GM18511 (cell line): ENCODE results near the gene HMCN2.
"Not testable (repeated sequence)": the region's sequence is repeated elsewhere in the genome, so short reads cannot be mapped to it uniquely, and the experiment has no call there.

Source experiments
- ATAC-seq: cut with Tn5 transposase; IDR thresholded peaks from one replicate; pipeline ENCODE4 v1.9.1; 2021; ENCODE audit warnings: mild to moderate bottlenecking, moderate library complexity; ENCODE audit not compliant: unreplicated experiment

The HMCN2 gene

DNA sequence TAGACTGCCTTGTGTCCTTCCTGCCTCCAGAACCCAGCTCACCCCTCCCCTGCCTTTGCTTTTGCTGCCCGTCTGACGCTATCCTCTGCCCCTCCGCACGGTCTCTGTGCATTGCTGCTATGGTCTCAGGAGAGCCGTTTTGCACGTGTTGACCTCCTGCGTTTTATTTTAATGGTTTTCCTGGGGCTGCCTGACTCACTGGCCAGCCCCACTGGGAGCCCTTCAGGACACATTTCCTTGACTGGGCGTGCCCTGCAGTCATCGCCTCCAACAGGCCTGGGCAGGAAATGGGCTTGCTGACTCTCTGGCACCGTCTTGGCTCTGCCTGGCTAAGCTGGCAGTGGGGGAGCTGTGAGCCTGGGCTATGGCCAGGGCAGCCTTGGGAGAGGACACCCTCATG is 161.3 kb downstream of the HMCN2 start:
- no peak for ATAC-seq

DNA sequence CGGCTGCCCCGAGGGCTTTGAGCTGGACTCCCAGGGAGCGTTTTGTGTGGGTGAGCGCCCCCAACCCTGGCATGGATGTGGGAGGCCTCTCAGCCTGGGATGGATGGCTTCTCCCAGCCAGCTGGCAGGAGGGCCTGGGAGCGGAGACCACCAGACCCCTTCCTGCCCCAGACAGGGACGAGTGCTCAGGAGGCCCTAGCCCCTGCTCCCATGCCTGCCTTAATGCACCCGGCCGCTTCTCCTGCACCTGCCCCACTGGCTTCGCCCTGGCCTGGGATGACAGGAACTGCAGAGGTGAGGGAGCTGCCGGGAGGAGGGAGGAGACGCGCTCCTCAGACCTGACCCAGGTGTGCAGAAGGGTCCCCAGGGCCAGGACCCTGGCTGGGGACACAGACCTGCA is 161.8 kb downstream of the HMCN2 start:
- ATAC-seq, result no peak

DNA sequence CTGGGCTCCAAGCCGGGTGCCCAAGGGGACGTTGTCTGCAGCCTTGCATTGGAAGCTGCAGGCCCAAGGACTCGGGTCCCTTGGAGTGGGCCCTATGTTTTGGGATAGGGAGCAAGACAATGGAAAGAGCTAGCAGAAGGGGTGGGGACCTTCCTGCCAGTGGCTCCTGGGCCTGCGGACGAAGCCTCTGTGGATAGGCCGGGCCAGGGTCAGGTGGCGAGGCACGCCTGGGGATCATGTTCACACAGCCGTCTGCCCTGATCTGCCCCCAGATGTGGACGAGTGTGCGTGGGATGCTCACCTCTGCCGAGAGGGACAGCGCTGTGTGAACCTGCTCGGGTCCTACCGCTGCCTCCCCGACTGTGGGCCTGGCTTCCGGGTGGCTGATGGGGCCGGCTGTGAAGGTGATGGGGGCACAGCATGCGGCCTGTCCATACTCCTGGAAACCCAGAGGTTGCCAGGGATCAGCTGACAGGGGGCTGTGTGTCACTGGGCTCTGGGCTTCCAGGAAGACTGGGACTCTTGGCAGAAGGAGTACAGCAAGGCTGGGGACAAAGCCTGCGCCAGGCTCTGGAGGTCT is 162.6 kb downstream of the HMCN2 start:
- ATAC-seq, result no peak

DNA sequence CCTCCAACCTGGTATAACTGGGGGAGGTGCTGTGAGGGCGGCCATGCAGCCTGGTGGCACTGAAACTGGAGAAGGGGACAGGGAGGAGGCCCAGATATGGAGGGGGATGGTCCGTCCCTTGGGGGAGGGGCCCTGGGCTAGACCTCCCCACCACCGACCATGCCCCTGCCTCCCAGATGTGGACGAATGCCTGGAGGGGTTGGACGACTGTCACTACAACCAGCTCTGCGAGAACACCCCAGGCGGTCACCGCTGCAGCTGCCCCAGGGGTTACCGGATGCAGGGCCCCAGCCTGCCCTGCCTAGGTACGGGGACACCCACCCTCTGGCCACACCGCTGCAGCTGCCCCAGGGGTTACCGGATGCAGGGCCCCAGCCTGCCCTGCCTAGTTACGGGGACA is 163.8 kb downstream of the HMCN2 start:
- no peak for ATAC-seq

DNA sequence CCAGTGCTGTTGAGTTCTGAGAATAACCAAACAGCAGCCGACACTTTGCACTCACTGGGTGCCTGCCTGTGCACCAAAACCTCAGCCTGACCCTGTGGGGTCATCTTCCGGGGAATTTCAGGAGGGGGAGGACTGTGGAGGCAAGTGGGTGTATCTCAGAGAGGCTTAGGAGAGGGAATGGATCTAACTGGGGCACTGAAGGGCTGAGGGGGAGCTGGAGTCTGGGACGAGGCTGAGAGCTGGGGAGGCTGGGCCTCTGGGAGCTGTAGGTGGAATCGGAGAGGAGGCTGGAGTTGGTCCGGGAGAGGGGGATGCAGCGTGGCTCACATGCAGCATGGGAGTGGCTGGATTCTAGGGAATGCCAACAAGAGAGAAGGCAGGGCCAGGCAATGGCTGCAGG is 164.3 kb downstream of the HMCN2 start:
- no peak for ATAC-seq

DNA sequence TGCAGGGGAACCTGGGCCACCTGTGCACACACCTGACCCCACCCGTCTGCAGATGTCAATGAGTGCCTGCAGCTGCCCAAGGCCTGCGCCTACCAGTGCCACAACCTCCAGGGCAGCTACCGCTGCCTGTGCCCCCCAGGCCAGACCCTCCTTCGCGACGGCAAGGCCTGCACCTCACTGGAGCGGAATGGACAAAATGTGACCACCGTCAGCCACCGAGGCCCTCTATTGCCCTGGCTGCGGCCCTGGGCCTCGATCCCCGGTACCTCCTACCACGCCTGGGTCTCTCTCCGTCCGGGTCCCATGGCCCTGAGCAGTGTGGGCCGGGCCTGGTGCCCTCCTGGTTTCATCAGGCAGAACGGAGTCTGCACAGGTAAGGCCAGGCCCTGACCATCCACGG is 164.7 kb downstream of the HMCN2 start:
- ATAC-seq, result no peak

DNA sequence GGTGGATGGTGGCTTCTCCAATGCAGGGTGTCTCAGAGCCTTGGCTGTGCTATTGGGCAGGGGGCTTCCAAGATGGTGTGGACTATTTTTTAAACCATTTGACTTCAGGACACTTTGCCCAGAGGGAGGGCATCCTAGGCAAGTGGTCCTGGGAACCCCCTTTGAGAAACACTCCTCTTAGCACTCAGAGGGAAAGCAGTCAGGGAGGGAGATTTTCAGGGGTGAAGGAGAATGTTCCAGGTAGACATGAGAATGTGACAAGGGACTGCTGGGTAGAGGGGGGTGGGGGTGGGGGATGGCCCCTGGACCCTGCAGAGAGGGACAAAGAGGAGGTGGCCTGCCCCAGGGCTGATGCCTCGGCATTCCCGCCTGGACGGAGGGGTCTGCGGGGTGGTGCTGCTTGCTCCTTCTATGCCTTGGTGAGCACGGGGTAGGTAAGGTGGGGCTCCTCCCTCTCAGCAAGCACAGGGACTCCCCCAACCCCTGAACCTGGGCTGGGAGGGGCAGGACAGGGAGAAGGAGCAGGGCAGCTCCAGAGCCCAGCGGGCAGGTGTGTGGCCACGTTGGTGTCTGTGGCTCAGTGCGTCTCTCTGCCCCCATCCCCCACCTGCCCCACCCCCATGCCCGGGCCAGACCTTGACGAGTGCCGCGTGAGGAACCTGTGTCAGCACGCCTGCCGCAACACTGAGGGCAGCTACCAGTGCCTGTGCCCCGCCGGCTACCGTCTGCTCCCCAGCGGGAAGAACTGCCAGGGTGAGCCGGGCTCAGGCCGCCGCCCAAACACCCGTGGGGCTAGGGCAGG is 165.4 kb downstream of the HMCN2 start:
- no peak for ATAC-seq

DNA sequence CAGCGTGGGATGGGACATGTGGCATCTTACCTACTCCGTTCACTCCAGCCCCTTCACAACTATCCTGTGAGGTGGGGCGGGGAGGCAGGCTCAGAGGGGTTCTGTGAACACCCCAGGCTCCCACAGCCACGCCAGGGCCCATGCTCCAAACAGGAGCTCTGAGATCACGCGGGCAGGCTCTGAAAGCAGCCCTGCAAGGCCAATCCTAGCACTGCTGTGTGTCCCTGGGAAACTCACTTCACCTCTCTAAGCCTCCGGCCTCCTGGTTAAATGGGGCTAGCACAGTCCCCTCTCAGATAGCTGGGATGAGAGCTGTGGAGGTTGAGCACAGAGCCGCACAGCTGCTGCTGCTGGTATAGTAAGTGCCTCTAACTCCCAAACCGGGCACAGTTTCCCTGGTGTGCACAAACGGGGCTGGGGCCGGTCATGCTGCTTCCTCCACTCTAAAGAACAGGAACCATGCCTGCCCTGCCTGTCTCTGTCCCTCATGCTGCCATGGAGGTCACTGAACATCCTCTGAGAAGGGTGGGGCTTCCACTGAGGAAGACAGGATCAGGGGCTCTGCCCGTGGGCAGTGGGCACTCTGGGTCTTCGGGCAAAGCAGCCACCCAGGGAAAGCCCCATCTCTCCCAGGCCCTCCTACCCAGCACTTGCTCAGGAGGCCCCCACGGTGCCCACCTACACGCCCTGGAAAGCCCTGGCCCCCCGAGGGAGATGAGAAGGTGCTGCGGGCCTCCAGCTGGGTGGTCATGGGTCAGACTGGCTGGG is 166.2 kb downstream of the HMCN2 start:
- no peak for ATAC-seq

DNA sequence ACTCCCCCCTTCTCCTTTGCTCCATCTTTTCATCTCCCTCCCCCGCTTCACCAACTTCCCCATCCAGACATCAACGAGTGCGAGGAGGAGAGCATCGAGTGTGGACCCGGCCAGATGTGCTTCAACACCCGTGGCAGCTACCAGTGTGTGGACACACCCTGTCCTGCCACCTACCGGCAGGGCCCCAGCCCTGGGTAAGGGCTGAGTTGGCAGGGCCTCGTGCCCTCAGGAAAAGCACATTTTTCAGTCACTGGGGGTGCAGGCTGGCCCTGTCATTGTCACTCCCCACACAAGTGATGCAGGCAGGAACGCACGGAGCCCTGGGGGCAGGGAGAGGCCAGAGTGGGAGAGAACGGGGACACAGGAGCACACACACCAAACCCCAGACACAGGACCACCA is 166.8 kb downstream of the HMCN2 start:
- no peak for ATAC-seq

DNA sequence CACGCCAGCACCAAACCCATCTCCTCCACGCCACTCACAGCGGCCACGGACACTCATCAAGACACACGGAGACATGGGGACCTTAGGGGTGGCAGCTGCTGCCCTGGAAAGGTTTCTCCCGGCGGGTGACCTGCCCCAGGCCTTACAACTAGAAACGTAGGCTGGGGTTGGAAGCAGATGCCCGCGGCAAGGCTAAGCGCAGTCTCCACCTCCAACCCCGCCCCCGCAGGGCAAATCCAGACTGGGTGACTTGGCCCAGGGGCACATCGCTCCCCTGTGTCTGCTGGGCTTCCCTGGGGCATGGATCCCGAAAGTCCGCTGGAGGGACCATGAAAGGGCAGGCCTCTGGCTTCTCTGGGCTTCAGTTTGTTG is 167.2 kb downstream of the HMCN2 start:
- no peak for ATAC-seq

DNA sequence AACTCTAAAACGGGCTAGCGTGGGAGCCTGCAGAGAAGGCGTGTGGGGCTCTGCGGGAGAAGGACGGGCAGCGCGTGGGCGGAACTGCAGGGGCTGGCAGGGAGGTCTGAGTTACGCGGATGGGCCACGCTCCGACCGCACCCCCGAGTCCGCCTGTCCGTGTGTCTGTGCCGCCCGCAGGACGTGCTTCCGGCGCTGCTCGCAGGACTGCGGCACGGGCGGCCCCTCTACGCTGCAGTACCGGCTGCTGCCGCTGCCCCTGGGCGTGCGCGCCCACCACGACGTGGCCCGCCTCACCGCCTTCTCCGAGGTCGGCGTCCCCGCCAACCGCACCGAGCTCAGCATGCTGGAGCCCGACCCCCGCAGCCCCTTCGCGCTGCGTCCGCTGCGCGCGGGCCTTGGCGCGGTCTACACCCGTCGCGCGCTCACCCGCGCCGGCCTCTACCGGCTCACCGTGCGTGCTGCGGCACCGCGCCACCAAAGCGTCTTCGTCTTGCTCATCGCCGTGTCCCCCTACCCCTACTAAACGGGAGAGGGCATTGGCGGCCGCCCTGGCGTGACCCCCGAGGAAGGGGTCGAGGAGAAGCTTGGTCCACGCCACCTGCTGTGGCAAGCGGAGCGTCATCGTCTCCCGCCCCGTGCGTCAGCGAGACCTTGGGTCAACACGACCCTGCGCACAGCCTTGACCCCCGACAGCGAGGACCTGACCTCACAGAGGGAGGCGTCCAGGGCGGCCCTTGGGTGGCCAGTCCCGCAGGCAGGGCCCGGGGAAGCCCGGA is 167.8 kb downstream of the HMCN2 start:
- ATAC-seq, result no peak

DNA sequence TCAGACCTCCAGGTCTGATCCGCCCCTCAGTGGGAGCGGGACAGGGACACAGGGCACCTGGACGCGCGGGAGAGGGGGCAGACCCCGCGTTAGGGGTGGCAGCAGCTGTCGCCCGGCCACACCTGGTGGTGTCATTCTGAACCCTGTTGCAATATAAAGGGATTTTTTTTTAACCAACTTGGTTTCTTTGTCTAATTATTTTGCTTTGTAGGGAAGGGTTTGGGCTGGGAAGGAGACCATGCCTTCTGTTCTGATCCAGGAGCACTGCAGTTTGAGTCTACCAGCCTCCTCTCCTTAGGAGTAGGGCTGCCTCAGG is 168.3 kb downstream of the HMCN2 start:
- ATAC-seq, result no peak

DNA sequence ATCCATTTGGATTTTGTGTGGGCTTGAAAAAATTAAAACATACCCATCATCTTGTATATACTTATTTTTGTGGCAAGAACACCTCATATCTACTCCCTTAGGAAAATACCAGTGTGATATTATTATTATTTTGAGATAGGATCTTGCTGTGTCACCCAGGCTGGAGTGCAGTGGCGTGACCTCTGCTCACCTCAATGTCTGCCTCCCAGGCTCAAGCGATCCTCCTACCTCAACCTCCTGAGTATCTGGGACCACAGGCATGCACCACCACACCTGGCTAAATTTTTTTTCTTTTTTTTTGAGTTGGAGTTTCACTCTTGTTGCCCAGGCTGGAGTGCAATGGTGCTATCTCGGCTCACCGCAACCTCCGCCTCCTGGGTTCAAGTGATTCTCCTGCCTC is 169.1 kb downstream of the HMCN2 start:
- ATAC-seq, result not testable (repeated sequence)

DNA sequence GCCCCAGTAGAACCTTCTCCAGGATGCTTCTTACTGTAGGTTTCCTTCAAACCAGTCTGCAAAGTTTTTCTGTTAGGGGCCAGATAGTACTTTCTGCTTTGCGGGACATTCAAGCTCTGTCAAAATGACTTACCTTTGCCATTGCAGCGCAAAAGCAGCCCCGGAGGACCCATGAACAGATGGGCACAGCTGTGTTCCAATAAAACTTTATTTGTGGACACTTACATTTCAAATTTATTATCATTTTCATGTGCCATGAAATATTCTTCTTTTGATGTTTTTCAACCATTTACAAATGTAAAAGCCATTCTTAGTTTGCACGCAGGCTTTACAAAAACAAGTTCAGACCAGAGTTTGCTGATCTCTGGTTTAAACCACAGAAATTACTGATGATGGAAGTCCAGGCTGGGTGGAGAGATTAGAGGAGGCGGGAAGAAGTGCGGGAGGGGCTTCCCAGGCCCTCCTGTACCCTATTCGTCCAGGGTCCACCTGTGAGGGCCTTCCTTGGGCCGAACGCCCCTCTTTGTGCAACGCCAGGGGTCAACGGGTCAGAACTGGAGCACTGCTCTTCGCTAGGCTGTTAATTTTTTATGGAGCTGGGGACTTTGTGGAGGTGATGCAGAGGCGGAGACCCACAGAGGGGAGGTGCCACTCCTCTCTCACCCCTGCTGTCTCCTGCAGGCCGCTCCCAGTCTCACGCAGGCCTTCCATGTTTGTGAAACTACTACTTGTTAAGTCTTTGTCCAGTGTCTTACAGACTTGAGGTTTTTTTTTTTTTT is 171.6 kb downstream of the HMCN2 start:
- no peak for ATAC-seq

DNA sequence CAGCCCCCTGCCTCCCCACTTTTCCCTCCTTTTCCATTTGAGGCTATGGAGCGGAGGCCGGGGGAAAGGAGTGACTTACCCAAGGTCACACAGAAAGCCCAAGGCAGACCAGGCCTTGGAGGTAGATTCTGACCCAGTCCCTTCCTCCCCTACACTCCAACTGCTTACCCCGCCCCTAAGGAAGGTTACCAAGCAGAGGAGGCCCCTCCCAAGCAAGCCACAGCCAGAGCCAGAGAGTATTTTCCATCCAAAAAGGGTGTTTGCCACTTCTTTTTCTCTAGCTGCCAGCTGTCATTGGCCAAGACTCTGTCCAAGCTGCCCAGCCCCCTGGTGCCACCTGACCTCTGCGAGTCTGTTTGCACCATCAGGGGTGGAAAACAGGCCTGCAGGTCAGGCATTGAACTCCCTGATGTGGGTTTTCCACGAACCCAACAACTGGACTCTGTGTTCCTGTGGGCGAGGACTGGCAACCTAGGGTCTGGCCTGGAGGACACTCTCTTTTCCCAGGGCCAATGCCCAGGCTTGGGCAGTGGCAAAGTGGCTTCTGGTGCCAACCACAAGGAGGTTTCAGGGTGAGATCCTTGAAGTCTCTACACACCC is 172.9 kb downstream of the HMCN2 start:
- no peak for ATAC-seq

DNA sequence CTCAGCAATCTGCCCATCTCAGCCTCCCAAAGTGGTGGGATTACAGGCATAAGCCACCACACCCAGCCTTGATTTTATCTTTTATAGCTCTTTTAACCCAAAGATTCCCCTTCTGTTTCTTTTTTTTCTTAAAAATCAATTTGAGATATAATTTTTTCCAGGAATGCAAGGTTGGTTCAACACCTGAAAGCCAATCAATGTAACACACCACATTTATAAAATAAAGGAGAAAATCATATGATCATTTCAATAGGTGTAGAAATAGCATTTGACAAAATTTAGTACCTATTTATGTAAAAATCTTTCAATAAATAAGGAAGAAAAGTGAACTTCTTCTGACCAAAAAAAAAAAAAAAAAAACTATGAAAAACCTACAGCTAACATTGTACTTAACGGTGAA is 175.5 kb downstream of the HMCN2 start:
- ATAC-seq, result no peak

DNA sequence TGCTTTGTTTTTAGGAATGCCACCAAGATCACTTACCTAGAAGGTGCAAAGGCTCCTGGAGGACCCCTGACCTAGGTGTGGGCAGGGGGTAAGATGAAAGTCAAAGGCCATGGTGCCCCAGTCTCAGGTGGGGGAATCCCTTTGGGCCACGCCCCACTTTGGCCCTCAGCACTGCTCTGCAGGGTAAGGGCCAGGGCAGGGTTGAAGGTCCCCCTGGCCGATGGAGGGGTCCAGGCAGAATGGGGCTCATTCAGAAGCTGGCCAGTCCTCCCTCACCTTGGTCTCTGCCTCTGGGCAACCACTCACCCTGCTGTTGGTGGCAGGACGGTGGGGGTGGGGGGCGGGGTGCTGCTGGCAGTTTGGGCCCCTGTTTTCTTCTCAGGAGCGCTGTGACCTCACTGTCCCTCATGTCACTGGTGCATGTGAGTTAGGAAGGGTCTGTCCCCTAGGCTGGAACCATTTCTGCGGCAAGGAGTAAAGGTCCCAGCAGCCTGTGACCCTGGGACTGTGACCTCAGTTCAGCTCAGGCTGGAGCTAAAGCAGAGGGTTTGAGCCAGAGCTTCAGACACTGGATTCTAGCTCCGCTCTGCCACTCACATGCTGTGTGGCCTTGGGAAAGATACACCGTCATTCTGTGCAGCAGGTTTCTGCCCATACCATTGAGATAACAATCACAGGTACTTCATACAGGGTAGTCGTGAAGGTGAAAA is 177.3 kb downstream of the HMCN2 start:
- no peak for ATAC-seq

DNA sequence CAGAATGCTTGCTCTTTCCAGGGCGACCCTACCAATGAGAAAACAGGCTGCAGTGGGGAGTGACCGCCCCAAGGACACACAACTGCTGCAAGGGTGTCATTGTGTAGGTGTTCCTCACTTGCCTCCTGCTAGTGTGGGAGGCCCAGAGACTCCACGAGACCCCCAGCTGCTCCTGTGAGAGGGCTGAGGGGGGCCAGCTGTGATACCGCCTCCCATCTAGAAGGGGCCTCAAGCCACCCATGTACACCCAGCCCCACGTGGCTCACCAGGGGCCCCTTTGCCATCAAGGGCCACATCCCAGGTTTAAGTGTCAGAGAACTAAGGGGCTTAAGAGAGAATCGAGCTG is 177.9 kb downstream of the HMCN2 start:
- no peak for ATAC-seq

DNA sequence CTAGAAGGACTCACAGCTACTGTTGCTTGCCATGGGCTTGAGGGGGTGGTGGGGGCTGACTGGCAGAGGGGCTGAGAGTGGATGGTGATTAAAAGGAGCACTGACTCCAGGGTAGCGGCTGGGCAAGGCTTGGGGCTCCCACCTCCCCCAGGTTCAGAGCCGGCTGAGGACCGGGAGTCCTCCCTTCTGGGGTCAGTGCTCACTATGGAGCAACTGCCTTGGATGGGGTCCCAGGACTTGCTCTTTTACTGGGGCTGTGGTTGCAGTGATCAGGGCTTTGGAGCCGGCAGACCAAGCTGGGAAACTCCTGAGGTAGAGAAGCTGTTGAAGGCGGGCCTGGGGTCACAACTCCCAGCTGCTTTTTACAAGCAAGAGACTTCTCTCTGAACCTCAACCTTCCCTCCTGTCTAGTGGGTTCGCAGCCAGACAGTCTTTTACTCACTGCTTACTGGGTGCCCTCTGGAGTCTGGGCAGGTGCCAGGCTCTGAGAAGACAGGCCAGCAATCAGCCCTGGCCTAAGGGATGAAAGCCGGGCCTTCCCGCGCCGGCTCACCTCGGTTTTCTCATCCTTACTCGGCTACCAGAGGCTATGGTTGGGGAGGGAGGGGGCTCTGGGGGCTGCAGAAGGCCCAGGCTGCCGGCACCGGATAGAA is 178.4 kb downstream of the HMCN2 start:
- ATAC-seq, result no peak
